ENCODE data around the gene HPSE2.
"Not testable (repeated sequence)": the region's sequence is repeated elsewhere in the genome, so short reads cannot be mapped to it uniquely, and the experiment has no call there.

HPSE2 gene

DNA sequence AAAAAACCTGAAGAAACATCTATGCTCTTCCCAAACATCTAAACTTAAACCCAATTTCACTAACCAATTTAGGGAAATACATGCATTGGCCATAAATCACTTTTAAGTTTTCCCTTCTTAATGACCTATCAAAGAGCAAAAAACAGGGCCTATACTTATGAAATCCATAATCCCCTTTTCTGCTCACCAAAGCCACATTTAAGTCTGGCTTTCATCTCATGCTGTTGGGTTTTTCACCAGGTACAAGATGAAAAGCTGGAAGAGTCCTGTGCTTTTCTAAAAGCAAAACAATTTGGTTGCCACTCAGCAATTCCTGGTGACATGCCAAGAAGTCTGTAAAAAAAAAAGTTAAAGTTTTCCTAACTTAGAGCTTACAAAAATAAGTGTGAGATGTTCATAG is 92.6 kb downstream of the HPSE2 start:
- Histone ChIP-seq H3K27me3 (replicated peaks; ENCODE audit: control insufficient read depth, insufficient read depth, low read length) (no peaks in the 10 kb centered on the region), H3K4me3 (replicated peaks; ENCODE audit: low read depth, low read length) (no peak overlapping the region), H3K36me3 (ENCODE audit: control insufficient read depth, insufficient read depth, low read length) (no peaks in the 10 kb centered on the region)
- no peak for DNase-seq (ENCODE audit: extremely low read depth, insufficient read length)
- TF ChIP-seq CTCF (IDR thresholded peaks at IDR 0.05; ENCODE audit: insufficient read depth, low read length, poor library complexity, severe bottlenecking): no peak

GRCh38 chr10:99132897-99133296 is 102.8 kb downstream of the HPSE2 start:
- H3K4me3 ChIP-seq (replicated peaks; ENCODE audit: low read depth, low read length); DNase-seq (ENCODE audit: extremely low read depth, insufficient read length); H3K36me3 ChIP-seq (ENCODE audit: control insufficient read depth, insufficient read depth, low read length); H3K27me3 ChIP-seq (replicated peaks; ENCODE audit: control insufficient read depth, insufficient read depth, low read length): not testable (repeated sequence)

GRCh38 chr10:99125879-99126278 is 109.8 kb downstream of the HPSE2 start:
- no peak for TF ChIP-seq CTCF (IDR thresholded peaks at IDR 0.05; ENCODE audit: insufficient read depth, low read length, poor library complexity, severe bottlenecking)
- no peaks in the 10 kb centered on the region for H3K36me3 ChIP-seq (ENCODE audit: control insufficient read depth, insufficient read depth, low read length)
- no peaks in the 10 kb centered on the region for H3K27me3 ChIP-seq (replicated peaks; ENCODE audit: control insufficient read depth, insufficient read depth, low read length)
- H3K4me3 ChIP-seq (replicated peaks; ENCODE audit: low read depth, low read length): no peak overlapping the region
- no peak for DNase-seq (ENCODE audit: extremely low read depth, insufficient read length)

DNA sequence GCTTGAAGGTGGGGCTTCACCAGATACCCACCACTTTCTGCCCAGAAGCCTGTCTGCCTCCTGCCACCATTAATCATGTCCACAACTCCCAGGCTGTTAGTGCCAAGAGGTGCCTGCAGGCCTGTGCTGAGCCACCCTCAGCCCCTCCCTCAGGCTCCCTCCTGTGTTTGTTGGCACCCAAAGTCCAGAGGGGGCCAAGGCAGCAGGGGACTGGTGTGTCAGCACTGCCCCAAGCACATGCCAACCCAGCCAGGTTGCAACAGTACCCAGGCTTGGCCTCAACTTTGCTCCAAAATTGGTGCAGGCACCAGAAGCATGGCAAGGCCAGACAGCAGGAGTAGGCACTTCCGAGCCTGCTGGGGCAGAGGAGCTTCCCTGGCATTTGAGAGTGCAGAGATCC is 111.3 kb downstream of the HPSE2 start:
- no peak overlapping the region for H3K4me3 ChIP-seq (replicated peaks; ENCODE audit: low read depth, low read length)
- no peak for TF ChIP-seq CTCF (IDR thresholded peaks at IDR 0.05; ENCODE audit: insufficient read depth, low read length, poor library complexity, severe bottlenecking)
- DNase-seq (ENCODE audit: extremely low read depth, insufficient read length): no peak
- H3K27me3 ChIP-seq (replicated peaks; ENCODE audit: control insufficient read depth, insufficient read depth, low read length): no peaks in the 10 kb centered on the region
- H3K36me3 ChIP-seq (ENCODE audit: control insufficient read depth, insufficient read depth, low read length): no peaks in the 10 kb centered on the region

DNA sequence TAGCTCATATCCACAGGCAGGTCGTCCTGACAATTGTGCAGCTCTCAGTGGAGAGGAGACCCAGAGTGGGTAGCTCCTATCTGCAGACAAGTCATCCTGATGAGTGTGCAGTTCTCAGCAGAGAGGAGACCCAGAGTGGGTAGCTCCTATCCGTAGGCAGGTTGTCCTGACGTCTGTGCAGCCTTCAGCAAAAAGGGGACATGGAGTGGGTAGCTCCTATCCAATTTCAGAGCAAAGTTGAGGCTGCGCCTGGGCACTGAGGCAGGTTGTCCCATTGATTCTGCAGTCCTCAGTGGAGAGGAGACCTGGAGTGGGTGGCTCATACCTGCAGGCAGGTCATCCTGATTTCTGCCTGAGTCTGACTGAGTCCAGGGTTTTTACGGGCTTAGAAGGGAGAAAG is 111.8 kb downstream of the HPSE2 start:
- no peak for TF ChIP-seq CTCF (IDR thresholded peaks at IDR 0.05; ENCODE audit: insufficient read depth, low read length, poor library complexity, severe bottlenecking)
- DNase-seq (ENCODE audit: extremely low read depth, insufficient read length): no peak
- H3K4me3 ChIP-seq (replicated peaks; ENCODE audit: low read depth, low read length): no peak overlapping the region
- H3K27me3 ChIP-seq (replicated peaks; ENCODE audit: control insufficient read depth, insufficient read depth, low read length): no peaks in the 10 kb centered on the region
- no peaks in the 10 kb centered on the region for H3K36me3 ChIP-seq (ENCODE audit: control insufficient read depth, insufficient read depth, low read length)

DNA sequence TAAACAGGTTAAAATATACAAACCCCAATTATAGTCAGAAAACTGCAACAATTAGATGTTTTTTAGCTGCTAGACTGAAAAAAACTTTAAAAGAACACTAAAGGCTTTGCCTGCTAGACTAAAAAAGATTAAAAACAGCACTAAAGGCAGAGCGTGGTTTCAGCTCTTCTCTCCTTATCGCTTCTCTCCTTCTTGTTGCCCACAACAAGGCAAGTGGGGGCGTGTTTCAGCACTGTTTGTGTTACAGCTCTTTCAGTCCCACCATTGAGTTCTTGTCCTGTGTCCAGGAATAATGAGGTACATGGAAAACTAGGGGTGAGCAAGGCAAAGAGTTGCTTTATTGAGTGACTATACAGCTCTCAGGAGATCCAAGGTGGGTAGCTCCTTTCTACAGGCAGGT is 112.3 kb downstream of the HPSE2 start:
- no peaks in the 10 kb centered on the region for H3K27me3 ChIP-seq (replicated peaks; ENCODE audit: control insufficient read depth, insufficient read depth, low read length)
- no peak for DNase-seq (ENCODE audit: extremely low read depth, insufficient read length)
- no peak overlapping the region for H3K4me3 ChIP-seq (replicated peaks; ENCODE audit: low read depth, low read length)
- H3K36me3 ChIP-seq (ENCODE audit: control insufficient read depth, insufficient read depth, low read length): no peaks in the 10 kb centered on the region
- no peak for TF ChIP-seq CTCF (IDR thresholded peaks at IDR 0.05; ENCODE audit: insufficient read depth, low read length, poor library complexity, severe bottlenecking)

All from GM06990 (cell line).